T-helper 1 cell treated with Interleukin-12 subunit alpha and Interleukin-12 subunit beta and Interleukin-4 antibody, amounts not matched to agents 30 μg/mL and 1 μg/mL, for 36 hours (primary cell): ENCODE measurements around the gene ABCA1.
"Not testable (repeated sequence)": the region's sequence is repeated elsewhere in the genome, so short reads cannot be mapped to it uniquely, and the experiment has no call there.

Source experiments
- H3K27ac Mint-ChIP-seq: one replicate; pipeline ENCODE4 v1.8.0; 2021; ENCODE audit warnings: mild to moderate bottlenecking, mixed read lengths
- H3K27me3 Mint-ChIP-seq: one replicate; pipeline ENCODE4 v1.8.0; 2021; ENCODE audit warnings: low read depth, mixed read lengths
- H3K36me3 Mint-ChIP-seq: one replicate; pipeline ENCODE4 v1.8.0; 2021; ENCODE audit warnings: low read depth, mixed read lengths
- H3K4me1 Mint-ChIP-seq: one replicate; pipeline ENCODE4 v1.8.0; 2021; ENCODE audit warnings: low read depth, mixed read lengths
- H3K4me3 Mint-ChIP-seq: one replicate; pipeline ENCODE4 v1.8.0; 2021; ENCODE audit warnings: mild to moderate bottlenecking, moderate library complexity, mixed read lengths
- H3K9me3 Mint-ChIP-seq: one replicate; pipeline ENCODE4 v1.8.0; 2021; ENCODE audit warnings: mixed read lengths

ABCA1 gene

GRCh38 chr9:104858846-104859245 is 69.1 kb downstream of the ABCA1 start:
- Mint-ChIP-seq H3K27ac (no peak overlapping the region), H3K36me3 (no peaks in the 10 kb centered on the region), H3K4me1 (no peaks in the 10 kb centered on the region), H3K9me3 (no peaks in the 10 kb centered on the region), H3K4me3 (no peak overlapping the region), H3K27me3 (no peaks in the 10 kb centered on the region)

- Mint-ChIP-seq H3K36me3 (no peaks in the 10 kb centered on the region), H3K9me3 (no peaks in the 10 kb centered on the region), H3K4me1 (no peaks in the 10 kb centered on the region), H3K27me3 (no peaks in the 10 kb centered on the region), H3K27ac (no peak overlapping the region), H3K4me3 (no peak overlapping the region)
These were observed 69.7 kb downstream of the ABCA1 start for GRCh38 chr9:104858271-104858670.

- H3K27ac Mint-ChIP-seq: no peak overlapping the region
- H3K4me3 Mint-ChIP-seq: no peak overlapping the region
- no peaks in the 10 kb centered on the region for H3K4me1 Mint-ChIP-seq
- no peaks in the 10 kb centered on the region for H3K27me3 Mint-ChIP-seq
- no peaks in the 10 kb centered on the region for H3K9me3 Mint-ChIP-seq
- no peaks in the 10 kb centered on the region for H3K36me3 Mint-ChIP-seq
These were observed 71.5 kb downstream of the ABCA1 start for GRCh38 chr9:104856413-104856941.

GRCh38 chr9:104855807-104856206 is 72.1 kb downstream of the ABCA1 start:
- Mint-ChIP-seq H3K9me3 (no peaks in the 10 kb centered on the region), H3K27ac (no peak overlapping the region), H3K4me3 (no peak overlapping the region), H3K36me3 (no peaks in the 10 kb centered on the region), H3K4me1 (peaks cover 2% of the 10 kb centered on the region), H3K27me3 (no peaks in the 10 kb centered on the region)

- H3K27me3 Mint-ChIP-seq, H3K27ac Mint-ChIP-seq, H3K36me3 Mint-ChIP-seq, H3K9me3 Mint-ChIP-seq, H3K4me1 Mint-ChIP-seq, H3K4me3 Mint-ChIP-seq: not testable (repeated sequence)
These were observed 72.7 kb downstream of the ABCA1 start for GRCh38 chr9:104855258-104855657.

- no peak overlapping the region for H3K27ac Mint-ChIP-seq
- no peak overlapping the region for H3K4me3 Mint-ChIP-seq
- H3K27me3 Mint-ChIP-seq: no peaks in the 10 kb centered on the region
- no peaks in the 10 kb centered on the region for H3K36me3 Mint-ChIP-seq
- peaks cover 2% of the 10 kb centered on the region for H3K4me1 Mint-ChIP-seq
- no peaks in the 10 kb centered on the region for H3K9me3 Mint-ChIP-seq
These were observed 73.3 kb downstream of the ABCA1 start for GRCh38 chr9:104854613-104855012.

GRCh38 chr9:104853683-104854082 is 74.3 kb downstream of the ABCA1 start:
- Mint-ChIP-seq H3K27ac (no peak overlapping the region), H3K4me3 (no peak overlapping the region), H3K9me3 (no peaks in the 10 kb centered on the region), H3K4me1 (peaks cover 2% of the 10 kb centered on the region), H3K27me3 (no peaks in the 10 kb centered on the region), H3K36me3 (no peaks in the 10 kb centered on the region)

- Mint-ChIP-seq H3K4me3 (no peak overlapping the region), H3K4me1 (peaks cover 2% of the 10 kb centered on the region), H3K27me3 (no peaks in the 10 kb centered on the region), H3K27ac (no peak overlapping the region), H3K9me3 (no peaks in the 10 kb centered on the region), H3K36me3 (no peaks in the 10 kb centered on the region)
These were observed 74.8 kb downstream of the ABCA1 start for GRCh38 chr9:104853159-104853558.

- Mint-ChIP-seq H3K4me1 (peaks cover 2% of the 10 kb centered on the region), H3K27ac (no peak overlapping the region), H3K36me3 (no peaks in the 10 kb centered on the region), H3K9me3 (no peaks in the 10 kb centered on the region), H3K4me3 (no peak overlapping the region), H3K27me3 (no peaks in the 10 kb centered on the region)
These were observed 76.4 kb downstream of the ABCA1 start for GRCh38 chr9:104851546-104851920.

- Mint-ChIP-seq H3K4me1 (peaks cover 2% of the 10 kb centered on the region), H3K4me3 (no peak overlapping the region), H3K9me3 (no peaks in the 10 kb centered on the region), H3K27ac (no peak overlapping the region), H3K36me3 (no peaks in the 10 kb centered on the region), H3K27me3 (no peaks in the 10 kb centered on the region)
These were observed 77.0 kb downstream of the ABCA1 start for GRCh38 chr9:104850786-104851545.

GRCh38 chr9:104849023-104849422 is 78.9 kb downstream of the ABCA1 start:
- no peak overlapping the region for H3K4me3 Mint-ChIP-seq
- H3K27ac Mint-ChIP-seq: no peak overlapping the region
- H3K27me3 Mint-ChIP-seq: no peaks in the 10 kb centered on the region
- H3K36me3 Mint-ChIP-seq: no peaks in the 10 kb centered on the region
- peaks cover 2% of the 10 kb centered on the region for H3K4me1 Mint-ChIP-seq
- no peaks in the 10 kb centered on the region for H3K9me3 Mint-ChIP-seq

GRCh38 chr9:104844710-104845109 is 83.2 kb downstream of the ABCA1 start:
- no peaks in the 10 kb centered on the region for H3K27me3 Mint-ChIP-seq
- no peaks in the 10 kb centered on the region for H3K4me1 Mint-ChIP-seq
- H3K9me3 Mint-ChIP-seq: no peaks in the 10 kb centered on the region
- H3K36me3 Mint-ChIP-seq: no peaks in the 10 kb centered on the region
- no peak overlapping the region for H3K27ac Mint-ChIP-seq
- H3K4me3 Mint-ChIP-seq: no peak overlapping the region

GRCh38 chr9:104843644-104844240 is 84.2 kb downstream of the ABCA1 start:
- no peaks in the 10 kb centered on the region for H3K9me3 Mint-ChIP-seq
- H3K4me3 Mint-ChIP-seq: no peak overlapping the region
- H3K36me3 Mint-ChIP-seq: no peaks in the 10 kb centered on the region
- no peaks in the 10 kb centered on the region for H3K27me3 Mint-ChIP-seq
- H3K27ac Mint-ChIP-seq: no peak overlapping the region
- H3K4me1 Mint-ChIP-seq: no peaks in the 10 kb centered on the region

GRCh38 chr9:104842698-104843097 is 85.3 kb downstream of the ABCA1 start:
- H3K9me3 Mint-ChIP-seq: no peaks in the 10 kb centered on the region
- no peak overlapping the region for H3K27ac Mint-ChIP-seq
- H3K4me1 Mint-ChIP-seq: no peaks in the 10 kb centered on the region
- H3K4me3 Mint-ChIP-seq: no peak overlapping the region
- H3K27me3 Mint-ChIP-seq: no peaks in the 10 kb centered on the region
- H3K36me3 Mint-ChIP-seq: no peaks in the 10 kb centered on the region

GRCh38 chr9:104841601-104842141 is 86.3 kb downstream of the ABCA1 start:
- no peaks in the 10 kb centered on the region for H3K9me3 Mint-ChIP-seq
- H3K4me1 Mint-ChIP-seq: no peaks in the 10 kb centered on the region
- H3K27ac Mint-ChIP-seq: no peak overlapping the region
- no peaks in the 10 kb centered on the region for H3K36me3 Mint-ChIP-seq
- no peaks in the 10 kb centered on the region for H3K27me3 Mint-ChIP-seq
- H3K4me3 Mint-ChIP-seq: no peak overlapping the region
